Measurements from ENCODE around the gene HSPBAP1.

- TF ChIP-seq CTCF (IDR thresholded peaks at IDR 0.05) (no peak), POLR2A (IDR thresholded peaks at IDR 0.05) (no peak)
These were observed 20.8 kb downstream of the HSPBAP1 start for GRCh38 chr3:122772827-122773226.
